Measurements from ENCODE around the gene PKMYT1. TPM values are rescaled to one million over a fixed set of nuclear protein-coding genes. Genes with fewer than 3 reads are reported as not detected.
A peak's percentile ranks its signal among the peaks of the same experiment; 100 is the strongest.

The PKMYT1 gene
- polyA plus RNA-seq, 1 of the 3 experiments (the other 2 are of a cell fraction), result 8.5 TPM

DNA sequence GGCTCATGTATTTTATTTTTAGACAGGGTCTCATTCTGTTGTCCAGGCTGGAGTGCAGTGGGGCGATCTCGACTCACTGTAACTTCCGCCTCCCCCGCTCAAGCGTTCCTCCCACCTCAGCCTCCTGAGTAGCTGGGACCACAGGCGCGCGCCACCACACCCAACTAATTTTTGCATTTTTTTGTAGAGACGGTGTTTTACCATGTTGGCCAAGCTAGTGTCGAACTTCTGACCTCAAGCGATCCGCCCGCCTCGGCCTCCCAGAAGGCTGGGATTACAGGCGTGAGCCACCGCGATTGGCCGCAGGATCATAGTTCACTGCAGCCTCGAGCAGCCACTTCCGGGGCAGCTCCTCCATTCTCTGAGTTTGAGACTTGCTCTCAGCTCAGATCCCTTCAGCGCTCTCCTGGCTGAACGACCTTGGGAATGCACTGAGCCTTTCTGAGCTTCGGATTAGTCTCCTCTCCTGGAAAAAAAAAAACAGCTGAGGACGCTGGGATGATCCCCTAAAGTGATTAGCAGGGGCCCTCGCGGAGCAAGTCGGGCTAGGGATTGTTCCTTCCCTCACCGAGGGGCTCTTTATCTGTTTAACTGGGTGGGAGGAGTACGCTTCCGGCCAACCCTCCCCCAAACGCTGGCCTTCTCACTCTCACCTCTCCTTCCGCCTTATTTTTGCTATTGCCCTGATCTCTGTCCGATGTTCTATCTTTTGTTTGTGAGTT is 1.1 kb upstream of the PKMYT1 start:
- no peaks in the 10 kb centered on the region for H3K9me3 ChIP-seq
- H3K79me2 ChIP-seq (ENCODE audit: insufficient read depth), result peaks cover 16% of the 10 kb centered on the region; the same call in 1 of the 2 replicates
- CTCF ChIA-PET, result interaction anchor here (0.6 to 3.1 kb wide), 8 partner anchors 9 to 148 kb away, joined by 3 to 25 read pairs (median 3); partner anchors contain the start of gene KREMEN2
- no peak overlapping the region for H3K27ac ChIP-seq (ENCODE audit: low read depth in 2 of 2, low read length in 1 of 2)
- POLR2A ChIA-PET, result interaction anchor here (0.8 to 2.2 kb wide), 3 partner anchors 12 to 19 kb away, joined by 3 to 12 read pairs (median 4); partner anchors contain the start of gene PAQR4
- TF ChIP-seq RFX5 (IDR thresholded peaks at IDR 0.05; ENCODE audit: low read length), result no peak
- no peak for TF ChIP-seq CHD2 (IDR thresholded peaks at IDR 0.05; ENCODE audit: low read length, partially characterized antibody)
- no peak for TF ChIP-seq IRF3 (IDR thresholded peaks at IDR 0.05; ENCODE audit: low read depth, low read length)
- TF ChIP-seq, protein P1, sequence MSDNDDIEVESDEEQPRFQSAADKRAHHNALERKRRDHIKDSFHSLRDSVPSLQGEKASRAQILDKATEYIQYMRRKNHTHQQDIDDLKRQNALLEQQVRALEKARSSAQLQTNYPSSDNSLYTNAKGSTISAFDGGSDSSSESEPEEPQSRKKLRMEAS (IDR thresholded peaks at IDR 0.05; ENCODE audit: low read depth), result no peak
- TF ChIP-seq NFIC (IDR thresholded peaks at IDR 0.05; ENCODE audit: borderline replicate concordance), result no peak
- TF ChIP-seq, protein P2, sequence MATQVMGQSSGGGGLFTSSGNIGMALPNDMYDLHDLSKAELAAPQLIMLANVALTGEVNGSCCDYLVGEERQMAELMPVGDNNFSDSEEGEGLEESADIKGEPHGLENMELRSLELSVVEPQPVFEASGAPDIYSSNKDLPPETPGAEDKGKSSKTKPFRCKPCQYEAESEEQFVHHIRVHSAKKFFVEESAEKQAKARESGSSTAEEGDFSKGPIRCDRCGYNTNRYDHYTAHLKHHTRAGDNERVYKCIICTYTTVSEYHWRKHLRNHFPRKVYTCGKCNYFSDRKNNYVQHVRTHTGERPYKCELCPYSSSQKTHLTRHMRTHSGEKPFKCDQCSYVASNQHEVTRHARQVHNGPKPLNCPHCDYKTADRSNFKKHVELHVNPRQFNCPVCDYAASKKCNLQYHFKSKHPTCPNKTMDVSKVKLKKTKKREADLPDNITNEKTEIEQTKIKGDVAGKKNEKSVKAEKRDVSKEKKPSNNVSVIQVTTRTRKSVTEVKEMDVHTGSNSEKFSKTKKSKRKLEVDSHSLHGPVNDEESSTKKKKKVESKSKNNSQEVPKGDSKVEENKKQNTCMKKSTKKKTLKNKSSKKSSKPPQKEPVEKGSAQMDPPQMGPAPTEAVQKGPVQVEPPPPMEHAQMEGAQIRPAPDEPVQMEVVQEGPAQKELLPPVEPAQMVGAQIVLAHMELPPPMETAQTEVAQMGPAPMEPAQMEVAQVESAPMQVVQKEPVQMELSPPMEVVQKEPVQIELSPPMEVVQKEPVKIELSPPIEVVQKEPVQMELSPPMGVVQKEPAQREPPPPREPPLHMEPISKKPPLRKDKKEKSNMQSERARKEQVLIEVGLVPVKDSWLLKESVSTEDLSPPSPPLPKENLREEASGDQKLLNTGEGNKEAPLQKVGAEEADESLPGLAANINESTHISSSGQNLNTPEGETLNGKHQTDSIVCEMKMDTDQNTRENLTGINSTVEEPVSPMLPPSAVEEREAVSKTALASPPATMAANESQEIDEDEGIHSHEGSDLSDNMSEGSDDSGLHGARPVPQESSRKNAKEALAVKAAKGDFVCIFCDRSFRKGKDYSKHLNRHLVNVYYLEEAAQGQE (IDR thresholded peaks at IDR 0.05; ENCODE audit: low read depth, low read length), result no peak
- TF ChIP-seq SIN3A (IDR thresholded peaks at IDR 0.05; ENCODE audit: borderline replicate concordance, low read depth, low read length), result no peak
- no peak for TF ChIP-seq RAD21 (IDR thresholded peaks at IDR 0.05; ENCODE audit: low read length)
- TF ChIP-seq MEF2A (IDR thresholded peaks at IDR 0.05; ENCODE audit: borderline replicate concordance, low read depth), result no peak
- no peak for TF ChIP-seq ELF1 (IDR thresholded peaks at IDR 0.05)
- TF ChIP-seq USF2 (IDR thresholded peaks at IDR 0.05; ENCODE audit: borderline replicate concordance, low read depth, low read length), result no peak
- no peak for TF ChIP-seq FOSL2 (IDR thresholded peaks at IDR 0.05; ENCODE audit: borderline replicate concordance, low read depth)
- no peak for TF ChIP-seq USF1 (IDR thresholded peaks at IDR 0.05; ENCODE audit: borderline replicate concordance, low read depth)
- TF ChIP-seq, protein P3, sequence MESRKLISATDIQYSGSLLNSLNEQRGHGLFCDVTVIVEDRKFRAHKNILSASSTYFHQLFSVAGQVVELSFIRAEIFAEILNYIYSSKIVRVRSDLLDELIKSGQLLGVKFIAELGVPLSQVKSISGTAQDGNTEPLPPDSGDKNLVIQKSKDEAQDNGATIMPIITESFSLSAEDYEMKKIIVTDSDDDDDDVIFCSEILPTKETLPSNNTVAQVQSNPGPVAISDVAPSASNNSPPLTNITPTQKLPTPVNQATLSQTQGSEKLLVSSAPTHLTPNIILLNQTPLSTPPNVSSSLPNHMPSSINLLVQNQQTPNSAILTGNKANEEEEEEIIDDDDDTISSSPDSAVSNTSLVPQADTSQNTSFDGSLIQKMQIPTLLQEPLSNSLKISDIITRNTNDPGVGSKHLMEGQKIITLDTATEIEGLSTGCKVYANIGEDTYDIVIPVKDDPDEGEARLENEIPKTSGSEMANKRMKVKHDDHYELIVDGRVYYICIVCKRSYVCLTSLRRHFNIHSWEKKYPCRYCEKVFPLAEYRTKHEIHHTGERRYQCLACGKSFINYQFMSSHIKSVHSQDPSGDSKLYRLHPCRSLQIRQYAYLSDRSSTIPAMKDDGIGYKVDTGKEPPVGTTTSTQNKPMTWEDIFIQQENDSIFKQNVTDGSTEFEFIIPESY (IDR thresholded peaks at IDR 0.05; ENCODE audit: borderline replicate concordance, low read depth), result no peak
- H3K4me2 ChIP-seq, result peak overlapping the region; percentile 98
- H3F3A ChIP-seq (replicated peaks; ENCODE audit: insufficient read depth), result peaks cover 10% of the 10 kb centered on the region
- 95% methylated on average over 33 of the region's 33 CpGs for WGBS (ENCODE audit: low lambda C conversion rate)
- no peaks in the 10 kb centered on the region for H4K20me1 ChIP-seq (ENCODE audit: insufficient read depth)
- H3K4me3 ChIP-seq (ENCODE audit: low read depth in 2 of 2, low read length in 1 of 2), result peak overlapping the region in 1 of 2 experiments; percentile 69; a peak in 2 of 4 replicates
- H3K36me3 ChIP-seq (replicated peaks in 1 of 2; ENCODE audit: control insufficient read depth in 1 of 2, insufficient read depth in 2 of 2, low read length in 1 of 2), result no peaks in the 10 kb centered on the region
- peaks cover 4 to 18% of the 10 kb centered on the region in 2 experiments; a peak in 2 of 4 replicates for H3K4me1 ChIP-seq (ENCODE audit: control insufficient read depth in 1 of 2, insufficient read depth in 2 of 2, low read depth in 1 of 2, low read length in 1 of 2)
- no peak overlapping the region for H2AFZ ChIP-seq (ENCODE audit: low read depth)
- no peak for DNase-seq
- peak overlapping the region; percentile 93; the same call in 1 of the 2 replicates for H3K9ac ChIP-seq
- H3K9me2 ChIP-seq, result no peaks in the 10 kb centered on the region
- no peaks in the 10 kb centered on the region for H3K27me3 ChIP-seq (ENCODE audit: insufficient read depth)

Data from SK-N-SH (cell line).